Activated T-cell treated with anti-CD3 and anti-CD28 coated beads, Interleukin-2, amount 50 U/mL, for 24 hours (primary cell): ENCODE measurements around the gene ARHGAP28.
"Not testable (repeated sequence)": the region's sequence is repeated elsewhere in the genome, so short reads cannot be mapped to it uniquely, and the experiment has no call there.

Experiments
- DNase-seq: peaks from one replicate; pipeline ENCODE4 v3.0.0-alpha.2; 2020
- H3K27ac Mint-ChIP-seq: 2 replicates; pipeline ENCODE4 v1.8.0; 2020; ENCODE audit warnings: mild to moderate bottlenecking, mixed read lengths
- H3K27me3 Mint-ChIP-seq: 2 replicates; pipeline ENCODE4 v1.8.0; 2020; ENCODE audit warnings: mixed read lengths
- H3K36me3 Mint-ChIP-seq: 2 replicates; pipeline ENCODE4 v1.8.0; 2020; ENCODE audit warnings: low read depth, mixed read lengths
- H3K4me1 Mint-ChIP-seq: 2 replicates; pipeline ENCODE4 v1.8.0; 2020; ENCODE audit warnings: low read depth, mixed read lengths
- H3K4me3 Mint-ChIP-seq: 2 replicates; pipeline ENCODE4 v1.8.0; 2020; ENCODE audit warnings: mild to moderate bottlenecking, moderate library complexity, mixed read lengths
- H3K9me3 Mint-ChIP-seq: 2 replicates; pipeline ENCODE4 v1.8.0; 2020; ENCODE audit warnings: mixed read lengths

The ARHGAP28 gene

DNA sequence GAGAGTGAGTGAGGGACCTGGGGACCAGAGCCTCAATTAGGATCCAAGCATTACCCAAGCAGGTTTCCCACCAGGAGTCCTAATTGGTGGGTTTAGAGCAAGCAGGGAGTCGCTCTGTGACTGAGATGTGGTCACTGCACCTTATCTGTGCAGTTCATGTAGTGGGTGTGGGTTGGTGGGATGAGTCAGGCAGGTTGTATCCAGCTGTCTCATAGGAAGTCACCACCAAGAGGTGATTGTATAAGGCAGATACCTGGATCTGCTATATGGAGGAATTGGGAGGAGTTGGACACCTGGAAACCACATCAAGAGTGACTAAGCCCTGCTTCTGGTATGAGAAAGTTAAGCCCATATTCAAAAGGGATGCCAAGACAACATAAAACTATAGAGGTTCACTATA lies 106.8 kb downstream of the ARHGAP28 start:
- H3K4me1 Mint-ChIP-seq, result no peaks in the 10 kb centered on the region
- H3K27me3 Mint-ChIP-seq, result no peaks in the 10 kb centered on the region
- no peak for DNase-seq
- H3K4me3 Mint-ChIP-seq, result no peak overlapping the region
- H3K9me3 Mint-ChIP-seq, result peaks cover 11% of the 10 kb centered on the region
- H3K36me3 Mint-ChIP-seq, result no peaks in the 10 kb centered on the region
- H3K27ac Mint-ChIP-seq, result no peak overlapping the region

DNA sequence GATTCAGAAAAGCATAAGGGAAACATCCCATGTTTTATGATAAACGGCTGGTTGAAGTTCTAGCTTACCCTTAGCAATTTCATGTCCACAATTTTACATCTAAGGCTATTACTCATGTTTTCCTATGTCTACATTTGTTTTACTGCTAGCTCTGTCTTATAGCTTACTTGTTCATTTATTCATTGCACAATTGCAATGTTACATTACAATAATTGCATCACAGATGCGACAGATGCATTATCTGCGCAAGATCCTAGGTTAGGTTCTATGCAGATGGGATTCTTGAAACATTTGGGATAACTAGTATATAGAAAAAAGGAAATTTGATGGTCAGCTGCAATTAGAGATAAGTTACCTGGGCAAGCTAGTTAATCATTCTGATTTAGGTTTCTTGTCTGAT lies 108.4 kb downstream of the ARHGAP28 start:
- Mint-ChIP-seq H3K27me3 (no peaks in the 10 kb centered on the region), H3K4me3 (no peak overlapping the region), H3K36me3 (no peaks in the 10 kb centered on the region), H3K9me3 (peaks cover 3% of the 10 kb centered on the region), H3K27ac (no peak overlapping the region), H3K4me1 (no peaks in the 10 kb centered on the region)
- DNase-seq, result no peak

DNA sequence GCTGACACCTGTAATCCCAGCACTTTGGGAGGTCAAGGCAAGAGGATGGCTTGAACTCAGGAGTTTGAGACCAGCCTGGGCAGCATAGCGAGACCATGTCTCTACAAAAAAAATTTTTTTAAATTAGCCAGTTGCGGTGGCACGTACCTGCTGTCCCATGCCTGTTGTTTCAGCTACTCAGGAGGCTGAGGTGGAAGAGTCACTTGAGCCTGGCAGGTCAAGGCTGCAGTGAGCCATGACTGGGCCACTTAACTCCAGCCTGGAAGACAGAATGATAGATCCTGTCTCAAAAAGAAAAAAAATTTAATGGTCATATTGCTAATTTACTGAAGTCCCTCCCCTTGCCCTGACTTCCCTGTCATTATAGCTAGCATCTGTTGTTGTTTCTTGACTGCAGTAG lies 112.6 kb downstream of the ARHGAP28 start:
- Mint-ChIP-seq H3K9me3 (peaks cover 9% of the 10 kb centered on the region), H3K27me3 (no peaks in the 10 kb centered on the region), H3K36me3 (no peaks in the 10 kb centered on the region), H3K4me1 (no peaks in the 10 kb centered on the region), H3K4me3 (no peak overlapping the region), H3K27ac (no peak overlapping the region)
- DNase-seq, result no peak

DNA sequence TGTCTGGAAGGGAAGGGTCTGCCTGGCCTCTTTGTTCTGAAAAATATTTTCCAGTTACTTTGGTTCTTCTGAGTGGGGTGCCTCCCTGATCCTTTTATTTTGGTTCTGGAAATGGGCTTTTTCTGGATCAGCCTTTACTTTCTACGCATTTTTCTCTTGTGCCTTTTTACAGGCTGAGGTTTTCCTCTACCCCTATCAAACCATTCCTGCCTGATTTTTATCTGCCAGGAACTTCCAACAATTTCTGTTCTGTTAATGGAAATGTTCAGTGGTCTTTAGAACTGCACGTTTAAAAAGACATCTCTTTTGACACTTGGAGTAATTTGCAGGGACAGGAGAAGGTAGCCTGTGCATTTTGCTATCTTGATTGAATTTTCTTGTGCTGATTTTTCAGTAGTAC lies 113.8 kb downstream of the ARHGAP28 start:
- no peak overlapping the region for H3K27ac Mint-ChIP-seq
- no peaks in the 10 kb centered on the region for H3K4me1 Mint-ChIP-seq
- no peaks in the 10 kb centered on the region for H3K27me3 Mint-ChIP-seq
- no peak for DNase-seq
- peaks cover 9% of the 10 kb centered on the region for H3K9me3 Mint-ChIP-seq
- H3K4me3 Mint-ChIP-seq, result no peak overlapping the region
- H3K36me3 Mint-ChIP-seq, result no peaks in the 10 kb centered on the region

DNA sequence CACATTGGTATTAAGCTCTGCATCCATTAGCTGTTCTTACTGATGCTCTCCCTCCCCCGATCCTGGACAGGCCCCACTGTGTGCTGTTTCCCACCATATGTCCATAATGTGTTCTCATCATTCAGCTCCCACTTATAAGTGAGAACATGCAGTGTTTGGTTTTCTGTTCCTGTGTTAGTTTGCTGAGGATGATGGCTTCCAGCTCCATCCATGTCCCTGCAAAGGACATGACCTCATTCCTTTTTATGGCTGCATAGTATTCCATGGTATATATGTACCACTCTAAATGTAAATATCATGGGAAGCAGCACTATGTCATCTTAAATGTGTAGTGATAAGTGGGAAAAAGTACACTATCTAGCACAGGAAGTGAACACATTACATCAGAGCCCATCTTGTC lies 116.0 kb downstream of the ARHGAP28 start:
- not testable (repeated sequence) for DNase-seq, H3K4me3 Mint-ChIP-seq, H3K27me3 Mint-ChIP-seq, H3K9me3 Mint-ChIP-seq, H3K36me3 Mint-ChIP-seq, H3K4me1 Mint-ChIP-seq, H3K27ac Mint-ChIP-seq

DNA sequence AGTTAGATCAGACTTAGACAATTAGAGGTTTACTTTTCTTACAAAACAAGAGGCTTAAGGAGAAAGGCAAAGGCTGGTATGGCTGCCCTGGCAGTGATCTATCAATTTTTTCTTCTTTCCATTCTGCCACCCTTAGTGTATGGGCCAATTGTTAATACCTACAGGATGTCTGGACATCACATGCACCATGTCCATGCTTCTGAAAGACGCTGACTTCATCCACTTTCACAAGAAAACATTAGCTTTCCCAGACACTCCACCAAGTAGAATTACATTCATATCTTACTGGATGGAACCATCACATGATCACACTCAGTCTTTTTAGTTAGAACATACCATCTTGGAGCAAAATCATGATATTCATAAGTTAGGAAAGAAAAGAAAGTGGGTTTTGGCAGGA lies 120.9 kb downstream of the ARHGAP28 start:
- Mint-ChIP-seq H3K4me1 (no peaks in the 10 kb centered on the region), H3K9me3 (peaks cover 15% of the 10 kb centered on the region), H3K36me3 (no peaks in the 10 kb centered on the region), H3K4me3 (no peak overlapping the region), H3K27me3 (no peaks in the 10 kb centered on the region), H3K27ac (no peak overlapping the region)
- no peak for DNase-seq

DNA sequence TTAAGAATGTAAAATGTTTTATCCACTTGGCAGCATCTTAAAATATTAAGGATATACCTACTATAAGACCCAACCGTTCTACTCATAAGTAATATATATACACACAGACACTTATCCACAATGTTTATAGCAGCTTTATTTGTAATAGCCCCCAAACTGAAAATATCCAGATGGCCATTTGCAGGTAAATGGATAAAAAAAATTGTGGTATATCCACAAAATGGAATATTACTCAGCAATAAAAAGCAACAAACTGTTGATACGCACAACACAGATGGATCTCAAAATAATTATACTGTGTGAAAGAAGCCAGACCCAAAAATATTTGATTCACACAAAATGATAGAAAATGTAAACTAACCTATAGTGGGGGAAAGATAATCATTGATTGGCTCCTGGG lies 122.0 kb downstream of the ARHGAP28 start:
- no peak overlapping the region for H3K4me3 Mint-ChIP-seq
- no peak for DNase-seq
- no peaks in the 10 kb centered on the region for H3K36me3 Mint-ChIP-seq
- peaks cover 8% of the 10 kb centered on the region for H3K9me3 Mint-ChIP-seq
- H3K27me3 Mint-ChIP-seq, result no peaks in the 10 kb centered on the region
- H3K27ac Mint-ChIP-seq, result no peak overlapping the region
- no peaks in the 10 kb centered on the region for H3K4me1 Mint-ChIP-seq

DNA sequence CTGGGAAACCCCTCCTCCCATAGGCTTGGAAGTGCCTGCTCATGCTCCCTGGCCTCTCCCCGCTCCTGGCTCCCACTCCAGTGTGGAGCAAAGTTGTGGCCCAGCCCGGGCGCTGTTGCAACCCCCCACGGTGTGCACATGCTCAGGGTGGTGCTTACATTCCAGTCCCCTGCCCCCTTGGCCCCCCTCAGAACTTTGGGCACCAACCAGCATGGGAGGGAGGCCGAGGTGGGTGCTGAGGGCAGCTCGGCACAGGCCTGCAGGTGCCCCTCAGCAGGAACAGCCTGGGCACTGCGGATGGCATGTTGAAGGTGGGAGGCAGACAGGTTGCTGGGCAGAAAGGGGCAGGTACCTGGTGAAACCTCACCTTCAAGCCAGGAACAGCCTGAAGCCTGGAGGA lies 125.3 kb downstream of the ARHGAP28 start:
- H3K9me3 Mint-ChIP-seq, result peaks cover 8% of the 10 kb centered on the region
- H3K4me1 Mint-ChIP-seq, result no peaks in the 10 kb centered on the region
- H3K36me3 Mint-ChIP-seq, result no peaks in the 10 kb centered on the region
- H3K4me3 Mint-ChIP-seq, result no peak overlapping the region
- no peak for DNase-seq
- H3K27ac Mint-ChIP-seq, result no peak overlapping the region
- no peaks in the 10 kb centered on the region for H3K27me3 Mint-ChIP-seq

DNA sequence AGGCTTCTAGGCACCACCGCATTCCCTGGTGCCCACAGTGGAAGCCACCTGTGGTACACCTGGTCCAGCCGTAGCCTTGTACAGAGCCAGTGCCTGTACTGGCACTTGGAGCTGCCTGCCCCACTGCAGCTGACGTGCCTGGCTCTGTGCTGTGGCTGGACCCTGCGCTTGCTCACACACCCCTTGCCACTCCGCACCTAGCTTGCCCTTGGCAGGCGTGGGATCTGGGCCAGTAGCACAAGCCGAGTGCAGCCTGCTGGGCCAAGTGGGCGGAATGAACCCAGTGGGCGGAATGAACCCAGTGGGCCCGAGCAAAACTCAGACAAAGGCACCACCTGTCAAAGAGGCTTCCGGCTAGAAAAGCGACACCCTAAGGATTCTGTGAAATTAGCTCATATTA lies 126.3 kb downstream of the ARHGAP28 start:
- no peak for DNase-seq
- Mint-ChIP-seq H3K27me3 (no peaks in the 10 kb centered on the region), H3K4me3 (no peak overlapping the region), H3K36me3 (no peaks in the 10 kb centered on the region), H3K9me3 (peaks cover 8% of the 10 kb centered on the region), H3K4me1 (no peaks in the 10 kb centered on the region), H3K27ac (no peak overlapping the region)

DNA sequence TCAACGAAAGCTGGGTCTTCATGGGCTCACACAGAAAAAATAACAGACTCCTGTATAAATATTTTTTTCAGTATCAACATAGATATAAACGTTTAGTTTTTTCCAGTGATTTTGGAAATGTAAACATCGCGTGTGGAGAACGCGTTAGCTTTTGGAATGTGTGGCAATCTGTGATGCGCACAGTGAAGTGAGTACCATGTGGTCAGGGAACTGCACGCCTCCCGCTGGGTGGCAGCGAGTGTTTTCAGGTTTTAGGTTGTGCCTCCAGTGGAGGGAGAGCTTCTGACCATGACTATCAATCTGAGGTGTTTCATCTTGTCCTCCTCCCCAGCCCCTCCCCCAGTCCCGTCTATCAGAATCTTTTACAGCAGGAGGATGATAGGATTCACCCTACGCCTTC lies 127.8 kb downstream of the ARHGAP28 start:
- Mint-ChIP-seq H3K36me3 (no peaks in the 10 kb centered on the region), H3K4me3 (no peak overlapping the region), H3K4me1 (no peaks in the 10 kb centered on the region), H3K27me3 (no peaks in the 10 kb centered on the region), H3K27ac (no peak overlapping the region), H3K9me3 (peaks cover 3% of the 10 kb centered on the region)
- DNase-seq, result no peak

DNA sequence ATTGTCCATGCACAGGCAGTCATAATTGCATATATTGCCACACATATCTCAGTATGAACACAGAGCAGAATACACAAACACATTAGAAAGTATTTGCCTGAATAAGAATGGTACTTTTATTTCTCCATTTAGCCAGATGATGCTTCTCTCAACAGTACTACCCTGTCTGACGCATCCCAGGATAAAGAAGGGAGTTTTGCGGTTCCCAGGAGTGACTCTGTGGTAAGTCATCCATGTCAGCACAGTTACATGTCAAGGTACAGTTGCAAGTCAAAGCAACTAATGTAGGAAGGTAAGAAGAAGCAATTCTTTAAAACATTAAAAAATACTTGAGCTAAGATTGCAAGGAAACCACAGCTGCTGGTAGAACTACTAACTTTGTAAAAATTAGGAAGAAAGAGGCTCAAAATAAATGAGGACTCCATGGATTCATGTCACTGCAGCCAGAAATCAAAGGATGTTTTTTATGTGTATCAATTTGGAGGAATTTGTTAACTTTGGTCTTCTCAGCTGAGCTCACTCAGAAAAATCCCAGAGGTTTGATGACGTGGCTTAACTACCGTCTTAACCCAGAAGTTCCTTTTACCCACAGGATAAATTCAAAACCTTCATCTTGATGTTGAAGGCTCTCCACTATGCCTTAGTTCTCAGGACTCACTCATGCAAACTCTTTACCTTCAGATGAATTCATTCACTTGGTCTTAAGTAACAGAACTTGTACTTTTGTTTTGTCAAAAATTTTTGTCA lies 130.3 kb downstream of the ARHGAP28 start:
- Mint-ChIP-seq H3K4me3 (no peak overlapping the region), H3K27me3 (no peaks in the 10 kb centered on the region), H3K36me3 (no peaks in the 10 kb centered on the region), H3K9me3 (no peaks in the 10 kb centered on the region), H3K4me1 (no peaks in the 10 kb centered on the region), H3K27ac (no peak overlapping the region)
- no peak for DNase-seq

DNA sequence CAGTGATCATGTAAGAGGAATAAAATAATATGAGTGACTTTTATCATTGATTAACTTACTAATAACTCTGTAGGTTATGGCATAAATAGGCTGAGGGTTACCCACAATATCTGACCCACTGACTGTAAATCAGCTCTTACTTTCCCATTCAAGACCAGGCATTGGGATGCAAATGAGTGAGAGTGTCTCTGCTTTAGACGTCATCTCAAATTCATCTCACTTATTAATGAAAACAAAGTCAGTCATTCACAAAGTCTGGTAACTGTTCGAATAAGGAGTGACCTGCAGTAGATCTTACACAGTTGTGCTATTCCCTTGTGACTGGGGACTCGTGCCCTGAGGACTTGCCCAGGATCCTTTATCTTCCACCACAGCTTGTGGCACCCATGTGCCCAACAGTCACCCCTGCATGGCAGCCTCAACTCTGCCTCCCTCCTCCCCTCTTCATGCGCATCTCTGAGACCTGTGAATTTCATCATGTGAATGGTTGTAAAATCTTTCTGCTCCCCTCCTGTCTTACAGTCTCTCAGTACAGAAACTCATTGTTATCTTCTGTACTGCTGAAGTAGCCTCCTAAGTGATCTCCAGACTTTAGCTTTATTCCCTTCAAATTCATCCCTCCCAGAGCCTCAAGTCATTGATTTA lies 131.4 kb downstream of the ARHGAP28 start:
- H3K27me3 Mint-ChIP-seq, result no peaks in the 10 kb centered on the region
- no peak for DNase-seq
- H3K4me1 Mint-ChIP-seq, result no peaks in the 10 kb centered on the region

DNA sequence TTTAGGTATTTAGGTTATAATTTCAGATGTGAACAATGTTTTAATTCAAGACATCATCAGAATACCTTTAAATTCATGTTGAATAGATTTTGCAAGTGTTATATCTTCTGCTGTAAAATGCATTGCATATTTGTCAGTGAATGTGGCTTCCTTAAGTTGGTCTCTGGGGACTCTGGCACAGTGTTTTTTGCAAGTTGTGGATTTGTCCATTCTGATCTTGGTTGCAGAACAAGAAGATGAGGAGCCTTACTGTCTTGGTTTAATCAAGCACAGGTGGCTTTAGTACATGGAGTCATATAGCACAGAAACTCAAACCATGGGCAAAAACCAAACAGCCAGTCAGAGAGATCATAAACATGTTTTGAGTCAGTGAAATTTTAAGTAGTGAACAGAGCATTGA lies 135.7 kb downstream of the ARHGAP28 start:
- Mint-ChIP-seq H3K4me3 (no peak overlapping the region), H3K9me3 (peaks cover 2% of the 10 kb centered on the region), H3K27ac (no peak overlapping the region), H3K27me3 (no peaks in the 10 kb centered on the region), H3K4me1 (no peaks in the 10 kb centered on the region), H3K36me3 (no peaks in the 10 kb centered on the region)
- DNase-seq, result no peak

More for the DNA sequence above, 131.4 kb downstream of the ARHGAP28 start:
- Mint-ChIP-seq H3K27ac (no peak overlapping the region), H3K9me3 (peaks cover 2% of the 10 kb centered on the region), H3K4me3 (no peak overlapping the region), H3K36me3 (no peaks in the 10 kb centered on the region)

DNA sequence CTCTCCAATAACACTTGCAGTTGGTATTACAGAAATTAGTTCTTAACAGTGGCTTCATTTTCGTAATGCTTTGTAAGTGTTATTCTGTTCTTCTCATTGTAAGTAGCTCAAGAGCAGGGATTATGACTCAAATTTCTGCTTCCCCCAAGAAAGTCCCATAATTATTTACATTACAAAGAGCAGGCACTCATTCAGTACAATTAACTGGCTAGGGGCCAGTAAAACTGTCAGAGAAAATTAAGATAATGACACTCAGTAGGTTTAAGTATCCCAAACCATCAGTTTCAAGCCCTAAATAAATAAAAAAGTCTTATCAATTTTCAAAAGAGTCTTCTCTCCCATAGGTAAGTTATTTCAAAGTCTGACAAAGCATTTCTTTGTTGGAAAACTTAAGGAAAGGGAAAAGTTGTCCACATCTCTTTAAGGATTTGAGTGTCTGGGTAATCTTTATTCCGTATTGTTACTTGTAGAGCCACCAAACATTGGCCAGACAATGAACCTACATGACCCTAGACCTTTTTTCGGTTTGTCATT lies 137.1 kb downstream of the ARHGAP28 start:
- no peaks in the 10 kb centered on the region for H3K36me3 Mint-ChIP-seq
- peaks cover 2% of the 10 kb centered on the region for H3K9me3 Mint-ChIP-seq
- no peak overlapping the region for H3K4me3 Mint-ChIP-seq
- DNase-seq, result no peak
- no peaks in the 10 kb centered on the region for H3K4me1 Mint-ChIP-seq
- no peak overlapping the region for H3K27ac Mint-ChIP-seq
- no peaks in the 10 kb centered on the region for H3K27me3 Mint-ChIP-seq

DNA sequence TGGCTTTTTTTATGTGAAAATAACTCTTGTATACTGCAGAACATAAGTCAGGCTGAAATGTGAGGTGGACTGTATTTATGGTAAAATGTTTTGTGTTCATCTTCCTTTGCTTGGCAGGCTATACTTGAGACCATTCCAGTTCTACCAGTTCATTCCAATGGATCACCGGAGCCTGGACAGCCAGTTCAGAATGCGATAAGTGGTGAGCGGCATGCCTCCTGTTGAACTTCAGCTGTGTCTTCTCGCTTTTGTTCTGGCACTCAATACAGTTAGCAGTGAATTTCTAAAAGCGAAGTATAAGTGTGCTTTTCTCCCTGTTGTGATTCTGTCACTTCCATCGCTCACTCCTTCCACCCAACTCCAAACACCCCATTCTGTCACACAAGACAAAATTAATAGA lies 138.5 kb downstream of the ARHGAP28 start:
- DNase-seq, result no peak
- no peak overlapping the region for H3K4me3 Mint-ChIP-seq
- H3K36me3 Mint-ChIP-seq, result no peaks in the 10 kb centered on the region
- no peaks in the 10 kb centered on the region for H3K4me1 Mint-ChIP-seq
- H3K27ac Mint-ChIP-seq, result no peak overlapping the region
- peaks cover 2% of the 10 kb centered on the region for H3K9me3 Mint-ChIP-seq
- no peaks in the 10 kb centered on the region for H3K27me3 Mint-ChIP-seq
